ENCODE results near the gene DDX46. TPM values are rescaled to one million over a fixed set of nuclear protein-coding genes. Genes with fewer than 3 reads are reported as not detected.

Gene DDX46
- total and polyA plus RNA-seq, 2 donors (not counting 1 experiment from before 2014, with no cell fraction given), result 15.4 to 80.9 TPM

- H3K4me3 ChIP-seq (ENCODE audit: control extremely low read depth in 1 of 5, extremely low read depth in 1 of 5, insufficient read depth in 1 of 5, low read depth in 2 of 5, low read length in 4 of 5), result no peak overlapping the region
- no peaks in the 10 kb centered on the region for H3K27me3 Mint-ChIP-seq
- H4K20me1 ChIP-seq (ENCODE audit: control insufficient read depth, insufficient read depth, low read length, poor library complexity, severe bottlenecking), result no peaks in the 10 kb centered on the region
- intact Hi-C loops (cut with micrococcal nuclease), result loop anchor here (1.0 kb wide), 1 partner anchor 120 kb away; the partner anchor contains the start of gene PCBD2
- H3K79me2 ChIP-seq (ENCODE audit: control insufficient read depth, insufficient read depth, low read length), result no peaks in the 10 kb centered on the region
- H3K9ac ChIP-seq (ENCODE audit: low read length), result no peak overlapping the region
- no peaks in the 10 kb centered on the region for H3K4me1 ChIP-seq (ENCODE audit: control insufficient read depth in 2 of 2, insufficient read depth in 2 of 2, low read length in 2 of 2)
- no peak for TF ChIP-seq EZH2 (IDR thresholded peaks at IDR 0.05; ENCODE audit: borderline replicate concordance, insufficient read depth, low read depth, low read length, poor library complexity, severe bottlenecking)
- no peak for TF ChIP-seq CTCF (IDR thresholded peaks at IDR 0.05)
- no peak overlapping the region for H3K4me2 ChIP-seq (replicated peaks; ENCODE audit: low read depth, low read length, poor library complexity, severe bottlenecking)
- H3K9me3 ChIP-seq (ENCODE audit: control extremely low read depth in 1 of 3, control insufficient read depth in 2 of 3, insufficient read depth in 1 of 3, low read length in 2 of 3), result no peaks in the 10 kb centered on the region
- H3K9me3 Mint-ChIP-seq (ENCODE audit: insufficient read depth), result no peaks in the 10 kb centered on the region
- H3K27me3 ChIP-seq (replicated peaks in 1 of 4; ENCODE audit: control extremely low read depth in 1 of 4, control insufficient read depth in 3 of 4, insufficient read depth in 4 of 4, low read length in 3 of 4), result no peaks in the 10 kb centered on the region
- H3K27ac Mint-ChIP-seq, result no peak overlapping the region
- peaks cover 10 to 61% of the 10 kb centered on the region in 2 experiments for H3K36me3 ChIP-seq (replicated peaks in 1 of 2; ENCODE audit: control extremely low read depth in 1 of 2, control insufficient read depth in 1 of 2, extremely low read depth in 1 of 2, insufficient read depth in 2 of 2, low read length in 1 of 2)
- peak overlapping the region in 1 of 2 donors; percentile 32 for H3K27ac ChIP-seq (ENCODE audit: low read length in 2 of 2)
- H3K4me1 Mint-ChIP-seq, result no peaks in the 10 kb centered on the region
- no peak for ATAC-seq (ENCODE audit: low read depth)
- WGBS (ENCODE audit: insufficient coverage), result 86% methylated on average over 1 of the region's 3 CpGs
- DNase-seq, result no peak
- ChIA-PET CTCF (interaction anchor here (0.9 to 2.2 kb wide), 4 partner anchors 35 to 122 kb away, joined by 3 to 12 read pairs (median 6); partner anchors contain the start of gene PCBD2), POLR2A (interaction anchor here (1.4 kb wide), 1 partner anchor 119 kb away, joined by 6 read pairs; the partner anchor contains the start of gene PCBD2)
- no peak overlapping the region for H3K4me3 Mint-ChIP-seq
- no peak overlapping the region for H2AFZ ChIP-seq (ENCODE audit: insufficient read depth, low read depth, low read length, poor library complexity, severe bottlenecking)
Observed at GRCh38 chr5:134784946-134785620, 26.5 kb downstream of the DDX46 start.

- no peak overlapping the region for H3K9ac ChIP-seq (ENCODE audit: low read length)
- Mint-ChIP-seq H3K4me1 (no peaks in the 10 kb centered on the region), H3K27ac (no peak overlapping the region), H3K4me3 (no peak overlapping the region), H3K27me3 (no peaks in the 10 kb centered on the region), H3K9me3 (ENCODE audit: insufficient read depth) (no peaks in the 10 kb centered on the region)
- peaks cover 12 to 59% of the 10 kb centered on the region in 2 experiments for H3K36me3 ChIP-seq (replicated peaks in 1 of 2; ENCODE audit: control extremely low read depth in 1 of 2, control insufficient read depth in 1 of 2, extremely low read depth in 1 of 2, insufficient read depth in 2 of 2, low read length in 1 of 2)
- no peaks in the 10 kb centered on the region for H4K20me1 ChIP-seq (ENCODE audit: control insufficient read depth, insufficient read depth, low read length, poor library complexity, severe bottlenecking)
- H3K4me3 ChIP-seq (ENCODE audit: control extremely low read depth in 1 of 5, extremely low read depth in 1 of 5, insufficient read depth in 1 of 5, low read depth in 2 of 5, low read length in 4 of 5), result no peak overlapping the region
- CTCF ChIA-PET, result no interaction called here
- ATAC-seq (ENCODE audit: low read depth) (no peak), DNase-seq (no peak)
- no peak overlapping the region for H3K27ac ChIP-seq (ENCODE audit: low read length in 2 of 2)
- H2AFZ ChIP-seq (ENCODE audit: insufficient read depth, low read depth, low read length, poor library complexity, severe bottlenecking), result no peak overlapping the region
- H3K79me2 ChIP-seq (ENCODE audit: control insufficient read depth, insufficient read depth, low read length), result no peaks in the 10 kb centered on the region
- TF ChIP-seq EZH2 (IDR thresholded peaks at IDR 0.05; ENCODE audit: borderline replicate concordance, insufficient read depth, low read depth, low read length, poor library complexity, severe bottlenecking) (no peak), CTCF (IDR thresholded peaks at IDR 0.05) (no peak)
- H3K4me2 ChIP-seq (replicated peaks; ENCODE audit: low read depth, low read length, poor library complexity, severe bottlenecking), result no peak overlapping the region
- no CpG with 5 or more reads among the region's 1 CpG for WGBS (ENCODE audit: insufficient coverage)
- intact Hi-C loops (cut with micrococcal nuclease), result no loop called here
- no peaks in the 10 kb centered on the region for H3K9me3 ChIP-seq (ENCODE audit: control extremely low read depth in 1 of 3, control insufficient read depth in 2 of 3, insufficient read depth in 1 of 3, low read length in 2 of 3)
- POLR2A ChIA-PET, result no interaction called here
- no peaks in the 10 kb centered on the region for H3K27me3 ChIP-seq (replicated peaks in 1 of 4; ENCODE audit: control extremely low read depth in 1 of 4, control insufficient read depth in 3 of 4, insufficient read depth in 4 of 4, low read length in 3 of 4)
- no peaks in the 10 kb centered on the region for H3K4me1 ChIP-seq (ENCODE audit: control insufficient read depth in 2 of 2, insufficient read depth in 2 of 2, low read length in 2 of 2)
Observed at GRCh38 chr5:134787692-134788091, 29.1 kb downstream of the DDX46 start.
